HEK293T (cell line): ENCODE results near the gene BUD23.

Source experiments
- CTCF ChIA-PET: fragments of 350-600 bp; formaldehyde crosslinking; extraction: SDS; loops from one replicate; lab custom pipeline; 2021; ENCODE audit warnings: antibody characterized with exemption, inconsistent platforms; lab: Yijun Ruan, JAX
- POLR2A ChIA-PET: fragments of 350-600 bp; formaldehyde crosslinking; extraction: SDS; loops from one replicate; lab custom pipeline; 2020; ENCODE audit warnings: antibody characterized with exemption, inconsistent platforms; lab: Yijun Ruan, JAX
- DNase-seq: peaks from one replicate; pipeline ENCODE4 v3.0.0; 2012; ENCODE audit warnings: mixed read lengths; ENCODE audit errors: extremely low spot score
- ARNT ChIP-seq: fragments of 450-650 bp; IDR thresholded peaks from 2 replicates; pipeline ENCODE4 v1.6.1; 2017; ENCODE audit warnings: mild to moderate bottlenecking
- BHLHE40 ChIP-seq: fragments of 450-650 bp; IDR thresholded peaks from 2 replicates; pipeline ENCODE4 v1.6.1; 2016; ENCODE audit warnings: mild to moderate bottlenecking, moderate library complexity, borderline replicate concordance
- CTBP1 ChIP-seq: fragments of 450-650 bp; IDR thresholded peaks from 2 replicates; pipeline ENCODE4 v1.6.1; 2016; ENCODE audit warnings: borderline replicate concordance
- ELF4 ChIP-seq: fragments of 450-650 bp; IDR thresholded peaks from 2 replicates; pipeline ENCODE4 v1.6.1; 2017; ENCODE audit warnings: antibody characterized with exemption
- FOXA1 ChIP-seq: fragments of 450-650 bp; IDR thresholded peaks from 2 replicates; pipeline ENCODE4 v1.6.1; 2016; ENCODE audit warnings: mild to moderate bottlenecking
- FOXK2 ChIP-seq: fragments of 450-650 bp; IDR thresholded peaks from 2 replicates; pipeline ENCODE4 v1.6.1; 2016; ENCODE audit warnings: mild to moderate bottlenecking
- FOXM1 ChIP-seq: fragments of 450-650 bp; IDR thresholded peaks from 2 replicates; pipeline ENCODE4 v1.6.1; 2017; ENCODE audit warnings: mild to moderate bottlenecking, borderline replicate concordance
- HDGF ChIP-seq: fragments of 450-650 bp; IDR thresholded peaks from 2 replicates; pipeline ENCODE4 v1.6.1; 2017; ENCODE audit warnings: antibody characterized with exemption, borderline replicate concordance
- L3MBTL2 ChIP-seq: fragments of 450-650 bp; conservative IDR thresholded peaks from 2 replicates; pipeline ENCODE4 v1.6.1; 2016; ENCODE audit warnings: mild to moderate bottlenecking
- LEF1 ChIP-seq: fragments of 450-650 bp; IDR thresholded peaks from 2 replicates; pipeline ENCODE4 v1.6.1; 2017; ENCODE audit warnings: mild to moderate bottlenecking, borderline replicate concordance
- NFRKB ChIP-seq: fragments of 450-650 bp; IDR thresholded peaks from 2 replicates; pipeline ENCODE4 v1.6.1; 2016; ENCODE audit warnings: mild to moderate bottlenecking, moderate library complexity
- PKNOX1 ChIP-seq: fragments of 450-650 bp; IDR thresholded peaks from 2 replicates; pipeline ENCODE4 v1.6.1; 2016
- SP1 ChIP-seq: fragments of 450-650 bp; IDR thresholded peaks from 2 replicates; pipeline ENCODE4 v1.6.1; 2017
- SUZ12 ChIP-seq: fragments of 450-650 bp; IDR thresholded peaks from 2 replicates; pipeline ENCODE4 v1.6.1; 2016; ENCODE audit warnings: mild to moderate bottlenecking
- TARDBP ChIP-seq: fragments of 450-650 bp; IDR thresholded peaks from 2 replicates; pipeline ENCODE4 v1.6.1; 2016
- ZNF384 ChIP-seq: fragments of 450-650 bp; IDR thresholded peaks from 2 replicates; pipeline ENCODE4 v1.6.1; 2016

The BUD23 gene

DNA sequence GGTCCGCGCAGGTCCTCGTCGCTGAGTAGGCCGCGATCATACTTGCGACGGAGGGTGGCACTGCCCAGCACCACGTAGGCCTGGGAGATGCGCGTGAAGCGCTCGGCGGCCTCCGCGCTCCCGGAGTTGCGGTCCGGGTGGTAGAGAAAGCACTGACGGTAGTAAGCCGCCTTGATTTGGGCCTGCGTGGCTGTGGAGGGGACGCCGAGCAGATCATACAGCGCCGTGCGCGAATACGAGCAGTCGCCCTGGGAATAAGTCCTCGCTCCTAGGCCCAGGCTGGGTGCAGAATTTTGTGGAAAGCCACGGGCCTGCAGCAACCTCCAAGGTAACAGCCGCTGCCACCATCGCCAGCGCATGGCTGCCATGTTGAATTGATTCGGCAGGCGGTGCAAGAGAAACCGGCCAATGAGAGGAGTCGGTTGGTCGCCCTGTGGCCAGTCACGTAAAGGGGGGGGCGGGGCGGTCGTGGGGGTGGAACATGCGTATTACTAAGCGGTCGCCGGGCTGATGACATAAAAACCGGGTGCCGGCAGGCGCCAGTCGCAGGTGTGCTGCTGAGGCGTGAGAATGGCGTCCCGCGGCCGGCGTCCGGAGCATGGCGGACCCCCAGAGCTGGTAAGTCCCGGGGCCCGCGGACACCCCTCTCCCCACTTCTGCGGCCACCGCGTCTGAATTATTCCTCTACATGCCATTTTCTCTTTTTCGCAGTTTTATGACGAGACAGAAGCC is at the start of gene BUD23, which contains the start of gene DNAJC30:
BUD23 (plus strand) TSS at position 542 of the 732 bp plus-strand sequence; CDS start at position 571, 29 bp downstream.
DNAJC30 (minus strand) TSS at position 398 of the 732 bp plus-strand sequence; CDS start at position 368, 30 bp downstream.
- peak; percentile 97 for DNase-seq
- ChIA-PET POLR2A (interaction anchor here (1.0 to 1.1 kb wide), 3 partner anchors 8 to 55 kb away, joined by 3 to 4 read pairs (median 4); partner anchors contain the start of gene ABHD11), CTCF (no interaction called here)
- TF ChIP-seq TARDBP (no peak), LEF1 (no peak), ZNF384 (no peak), FOXM1 (no peak), BHLHE40 (no peak), L3MBTL2 (peak; percentile 83), ELF4 (peak; percentile 62), PKNOX1 (peak; percentile 39; the same call in 1 of the 2 replicates), SUZ12 (no peak), SP1 (no peak), ARNT (no peak), NFRKB (peak; percentile 55; the same call in 1 of the 2 replicates), FOXK2 (no peak), FOXA1 (no peak), HDGF (no peak), CTBP1 (no peak)

- no peak for DNase-seq
- POLR2A ChIA-PET = no interaction called here
- TF ChIP-seq SUZ12 (no peak), L3MBTL2 (no peak), LEF1 (no peak), SP1 (no peak), FOXA1 (no peak), ELF4 (no peak), FOXK2 (no peak), FOXM1 (no peak), TARDBP (no peak), CTBP1 (no peak), PKNOX1 (no peak), NFRKB (no peak), ZNF384 (no peak), ARNT (no peak), HDGF (no peak), BHLHE40 (no peak)
Measured at GRCh38 chr7:73633844-73634243, 49.6 kb upstream of the BUD23 start.

DNA sequence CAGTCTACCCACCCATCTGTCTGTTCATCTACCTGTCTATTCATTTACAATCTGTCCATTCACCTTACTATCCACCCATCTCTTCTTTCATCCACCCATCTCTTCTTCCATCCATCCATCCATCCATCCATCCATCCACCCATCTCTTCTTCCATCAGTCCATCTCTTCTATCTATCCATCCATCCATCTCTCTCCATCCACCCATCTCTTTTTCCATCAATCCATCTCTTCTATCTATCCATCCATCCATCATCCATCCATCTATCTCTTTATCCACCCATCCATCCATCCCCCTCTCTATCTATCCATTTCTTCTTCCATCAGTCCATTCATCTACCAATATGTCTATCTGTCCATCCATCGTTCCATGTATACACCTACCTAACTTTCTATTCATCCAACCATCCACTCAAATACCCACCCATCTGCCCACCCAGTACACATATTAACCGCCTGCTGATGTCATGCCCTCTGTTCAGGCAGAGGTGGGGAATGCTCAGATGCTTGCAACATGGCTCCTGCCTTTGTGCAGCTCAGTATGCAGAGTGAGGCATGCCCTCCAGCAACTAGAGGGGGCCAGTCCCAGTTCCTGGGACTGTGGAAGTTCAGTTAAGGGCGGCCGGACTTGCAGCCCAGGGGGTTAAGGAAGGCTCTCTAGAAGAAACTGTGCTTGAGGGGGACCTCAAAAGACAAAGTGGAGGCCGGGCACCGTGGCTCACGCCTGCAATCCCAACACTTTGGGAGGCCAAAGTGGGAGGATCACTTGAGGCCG is 47.8 kb upstream of the BUD23 start:
- ChIA-PET POLR2A (no interaction called here), CTCF (interaction anchor here (0.8 kb wide), 1 partner anchor 88 kb away, joined by 3 read pairs; no protein-coding TSS in a partner anchor)
- no peak for TF ChIP-seq TARDBP
- TF ChIP-seq FOXA1 = no peak
- no peak for TF ChIP-seq ZNF384
- no peak for TF ChIP-seq NFRKB
- no peak for TF ChIP-seq ELF4
- no peak for TF ChIP-seq BHLHE40
- TF ChIP-seq LEF1 = no peak
- no peak for TF ChIP-seq SUZ12
- TF ChIP-seq ARNT = no peak
- TF ChIP-seq FOXM1 = no peak
- DNase-seq = no peak

More at GRCh38 chr7:73633844-73634243, 49.6 kb upstream of the BUD23 start:
- CTCF ChIA-PET = no interaction called here

DNA sequence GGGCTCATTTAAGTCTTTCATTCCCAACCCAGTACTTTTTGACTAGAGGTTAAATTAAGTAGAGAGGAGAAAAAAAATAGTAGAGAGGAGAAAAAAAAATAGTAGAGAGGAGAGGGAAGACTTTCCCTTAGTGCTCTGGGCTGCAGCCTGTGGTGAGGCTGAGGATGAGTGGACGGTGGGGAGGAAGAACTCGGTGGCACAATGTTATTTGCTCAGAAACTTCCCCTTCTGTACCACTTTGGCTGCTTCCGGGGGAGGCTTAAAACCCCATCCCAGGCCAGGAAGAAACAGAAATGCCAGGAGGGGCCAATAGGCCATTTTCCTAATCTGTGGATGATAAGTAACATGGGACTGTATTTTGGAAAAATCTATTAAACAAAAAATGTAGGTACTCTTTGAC is 44.5 kb upstream of the BUD23 start:
- no peak for DNase-seq
- no peak for TF ChIP-seq ELF4
- no peak for TF ChIP-seq TARDBP
- no peak for TF ChIP-seq SP1
- TF ChIP-seq CTBP1 = no peak
- no peak for TF ChIP-seq ZNF384
- no peak for TF ChIP-seq LEF1
- ChIA-PET POLR2A (no interaction called here), CTCF (interaction anchor here (1.3 kb wide), 1 partner anchor 10 kb away, joined by 4 read pairs; no protein-coding TSS in a partner anchor)

- TF ChIP-seq L3MBTL2 (no peak), ZNF384 (no peak), ARNT (no peak), BHLHE40 (no peak), FOXA1 (no peak), FOXM1 (no peak), PKNOX1 (no peak), SP1 (no peak), CTBP1 (no peak), SUZ12 (no peak), HDGF (no peak), ELF4 (no peak), TARDBP (no peak), NFRKB (no peak), FOXK2 (no peak), LEF1 (no peak)
- CTCF ChIA-PET = no interaction called here
- POLR2A ChIA-PET = no interaction called here
- DNase-seq = no peak
Measured at GRCh38 chr7:73642834-73643233, 40.6 kb upstream of the BUD23 start.
